ENCODE data around the gene APLF.

- TF ChIP-seq CTCF (IDR thresholded peaks at IDR 0.05): no peak
- peak; percentile 33 to 45 for TF ChIP-seq POLR2A (IDR thresholded peaks at IDR 0.05)
Measured at GRCh38 chr2:68467077-68467960, at the start of gene APLF, which contains the start of gene FBXO48.
